HG02870 (cell line): ENCODE results near the gene DLGAP4.
"Not testable (repeated sequence)": the region's sequence is repeated elsewhere in the genome, so short reads cannot be mapped to it uniquely, and the experiment has no call there.

Source experiments
- ATAC-seq: cut with Tn5 transposase; IDR thresholded peaks from one replicate; pipeline ENCODE4 v1.9.1; 2021; ENCODE audit warnings: mild to moderate bottlenecking, moderate library complexity; ENCODE audit not compliant: unreplicated experiment

Gene DLGAP4

DNA sequence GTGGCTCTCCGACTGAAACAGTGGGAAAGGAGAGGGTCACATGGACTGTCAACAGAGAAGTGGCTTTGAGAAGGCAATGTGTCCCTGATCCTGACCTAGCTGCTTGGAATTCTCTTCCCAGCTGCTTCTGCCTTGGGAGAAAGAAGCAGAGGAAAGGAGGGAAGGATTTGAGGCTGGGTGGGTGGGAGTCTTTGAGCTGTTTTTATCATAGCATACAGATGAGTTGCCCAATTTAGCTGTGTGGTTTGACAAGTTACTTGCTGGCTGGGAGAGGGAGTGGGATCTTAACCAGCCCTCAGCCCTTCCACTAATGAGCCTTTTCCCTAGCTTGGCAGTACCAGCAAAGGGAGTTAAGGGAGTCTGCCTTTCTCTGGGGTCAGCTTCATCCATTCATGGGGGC, 184.1 kb downstream of the DLGAP4 start:
- ATAC-seq: no peak

DNA sequence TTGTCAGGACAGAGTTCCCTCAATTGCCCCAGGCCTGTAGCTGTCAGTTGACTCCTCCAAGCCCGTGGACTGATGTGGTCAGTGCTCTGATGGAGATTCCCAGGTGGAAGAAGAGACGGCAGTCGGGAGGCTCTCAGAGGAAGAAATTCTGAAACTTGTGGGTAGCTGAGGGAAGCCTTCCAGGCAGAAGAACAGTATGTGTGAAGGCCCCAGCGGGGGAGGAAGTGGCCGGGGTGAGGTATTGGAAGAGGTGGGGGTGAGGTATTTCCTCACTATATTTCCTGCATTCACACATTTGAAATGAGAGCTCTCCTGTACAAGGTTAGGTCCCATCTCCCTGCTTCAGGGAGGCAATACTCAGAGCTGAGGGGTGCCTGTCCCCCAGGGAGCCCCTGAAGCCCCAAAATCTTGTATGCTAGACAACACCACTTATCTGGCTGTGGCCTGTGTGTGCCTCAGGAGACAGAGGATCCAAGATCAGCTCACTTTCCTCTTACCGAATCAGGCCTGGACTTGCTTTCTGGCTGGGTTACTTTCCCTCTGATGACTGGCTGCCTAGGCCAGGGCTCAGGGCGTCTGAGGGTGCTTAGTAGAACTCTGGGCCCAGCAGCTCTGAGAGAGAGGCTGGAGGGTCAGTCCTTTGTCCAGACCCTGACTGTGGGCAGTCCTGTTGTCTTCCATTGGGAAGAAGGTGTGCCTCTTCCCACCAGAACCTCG, 185.9 kb downstream of the DLGAP4 start:
- ATAC-seq: no peak

DNA sequence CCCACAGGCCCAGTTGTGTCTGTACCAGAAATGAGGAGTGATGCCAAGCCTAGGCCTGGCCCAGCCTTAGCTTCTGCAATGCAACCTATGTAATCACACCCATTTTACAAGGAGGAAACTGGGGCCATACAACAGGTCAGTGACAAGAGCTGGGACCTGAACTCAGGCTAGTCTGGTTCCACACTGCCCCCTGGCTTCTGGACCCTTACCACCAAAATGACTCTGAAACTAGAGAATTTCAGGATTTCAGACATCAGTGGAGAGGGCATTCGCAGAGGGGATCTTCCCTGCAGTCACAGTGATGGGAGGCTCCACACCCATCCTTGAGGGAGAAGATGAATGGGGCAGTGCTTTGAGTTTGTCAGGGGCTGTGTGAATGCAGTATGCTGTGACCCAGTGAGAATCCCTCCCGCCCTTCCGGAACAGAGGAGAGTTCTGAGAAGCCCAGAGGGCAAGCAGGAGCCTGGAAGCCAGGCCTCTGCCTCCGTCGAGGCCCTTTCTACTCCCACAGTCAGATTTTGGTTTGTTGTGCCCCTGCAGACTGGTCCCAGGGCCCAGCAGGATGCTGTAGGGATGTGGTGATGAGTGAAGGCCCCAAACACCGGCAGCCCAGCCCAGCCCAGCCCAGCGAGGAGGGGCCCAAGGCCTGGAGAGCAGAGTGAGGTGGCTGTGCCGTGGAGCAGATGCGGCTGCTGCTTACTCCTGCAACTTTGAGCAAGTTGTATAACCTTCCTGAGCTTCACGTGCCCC, 187.1 kb downstream of the DLGAP4 start:
- ATAC-seq: no peak

DNA sequence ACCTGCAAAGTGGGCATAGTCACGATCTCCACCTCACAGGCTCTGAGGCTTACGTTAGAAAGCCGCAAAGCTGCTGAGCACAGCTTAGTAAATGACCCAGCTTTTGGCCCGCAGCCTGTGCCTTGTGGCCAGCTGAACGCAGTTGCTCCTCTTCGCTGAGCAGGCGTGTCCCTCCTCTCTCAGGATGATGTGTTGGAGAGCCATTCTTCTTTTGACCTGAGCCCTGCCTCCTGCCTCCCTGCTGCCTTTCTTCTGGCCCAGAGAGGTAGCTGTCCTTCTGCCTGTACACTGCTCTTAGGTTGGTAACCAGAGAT, 187.6 kb downstream of the DLGAP4 start:
- no peak for ATAC-seq

DNA sequence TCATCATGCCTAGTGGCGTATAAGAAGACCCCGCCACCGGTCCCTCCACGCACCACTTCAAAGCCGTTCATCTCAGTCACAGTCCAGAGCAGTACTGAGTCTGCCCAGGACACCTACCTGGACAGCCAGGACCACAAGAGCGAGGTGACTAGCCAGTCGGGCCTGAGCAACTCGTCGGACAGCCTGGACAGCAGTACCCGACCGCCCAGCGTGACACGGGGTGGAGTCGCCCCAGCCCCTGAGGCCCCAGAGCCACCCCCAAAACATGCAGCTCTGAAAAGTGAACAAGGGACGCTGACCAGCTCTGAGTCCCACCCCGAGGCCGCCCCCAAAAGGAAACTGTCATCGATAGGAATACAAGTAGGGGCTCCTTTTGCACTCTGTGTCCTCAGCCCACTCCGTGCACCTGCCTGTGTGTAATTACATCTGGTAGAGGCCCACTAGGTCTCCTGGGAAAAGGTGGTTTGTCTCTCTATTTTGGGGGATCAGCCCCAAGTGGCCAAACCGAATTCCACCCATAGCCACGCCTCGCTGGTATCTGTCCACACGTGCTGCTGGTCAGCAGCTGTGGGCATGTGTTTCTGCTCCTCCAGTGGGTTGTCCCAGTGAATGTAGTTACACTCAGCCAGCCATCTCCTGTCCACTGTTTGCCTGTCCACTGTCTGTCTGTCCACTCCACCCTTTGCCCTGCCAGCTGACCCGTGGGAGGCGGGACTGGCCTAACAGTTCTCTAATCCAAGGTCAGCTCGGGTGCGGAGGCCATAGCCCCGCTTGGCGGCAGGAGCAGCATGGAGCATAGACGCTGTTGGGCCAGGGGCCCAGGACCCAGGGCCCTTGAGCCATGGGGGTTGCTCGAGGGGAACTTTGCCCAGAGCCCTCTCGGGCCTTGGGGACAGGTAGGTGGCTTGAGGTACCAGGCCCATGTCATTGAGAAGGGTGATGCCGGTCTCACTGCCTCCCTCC, 190.8 kb downstream of the DLGAP4 start:
- ATAC-seq: no peak

DNA sequence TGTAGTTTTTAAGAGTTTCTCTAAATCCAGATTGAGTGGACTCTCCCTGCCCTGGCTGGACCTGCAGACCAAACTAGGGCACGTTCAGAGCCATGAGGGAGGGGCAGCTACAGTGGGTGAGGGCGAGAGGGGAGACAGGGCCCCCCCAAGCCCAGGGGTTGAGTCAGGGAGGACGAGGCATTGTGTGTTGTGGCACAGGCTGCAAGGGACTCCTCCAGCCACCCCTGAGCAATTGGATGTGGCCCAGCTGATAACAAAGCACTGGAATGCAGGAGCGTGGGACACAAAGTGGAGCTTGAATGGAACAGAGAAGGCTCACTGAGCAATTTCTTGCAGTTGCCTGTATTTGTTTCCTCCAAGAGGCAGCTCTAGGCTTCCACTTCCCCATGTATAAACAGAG, 191.7 kb downstream of the DLGAP4 start:
- no peak for ATAC-seq

DNA sequence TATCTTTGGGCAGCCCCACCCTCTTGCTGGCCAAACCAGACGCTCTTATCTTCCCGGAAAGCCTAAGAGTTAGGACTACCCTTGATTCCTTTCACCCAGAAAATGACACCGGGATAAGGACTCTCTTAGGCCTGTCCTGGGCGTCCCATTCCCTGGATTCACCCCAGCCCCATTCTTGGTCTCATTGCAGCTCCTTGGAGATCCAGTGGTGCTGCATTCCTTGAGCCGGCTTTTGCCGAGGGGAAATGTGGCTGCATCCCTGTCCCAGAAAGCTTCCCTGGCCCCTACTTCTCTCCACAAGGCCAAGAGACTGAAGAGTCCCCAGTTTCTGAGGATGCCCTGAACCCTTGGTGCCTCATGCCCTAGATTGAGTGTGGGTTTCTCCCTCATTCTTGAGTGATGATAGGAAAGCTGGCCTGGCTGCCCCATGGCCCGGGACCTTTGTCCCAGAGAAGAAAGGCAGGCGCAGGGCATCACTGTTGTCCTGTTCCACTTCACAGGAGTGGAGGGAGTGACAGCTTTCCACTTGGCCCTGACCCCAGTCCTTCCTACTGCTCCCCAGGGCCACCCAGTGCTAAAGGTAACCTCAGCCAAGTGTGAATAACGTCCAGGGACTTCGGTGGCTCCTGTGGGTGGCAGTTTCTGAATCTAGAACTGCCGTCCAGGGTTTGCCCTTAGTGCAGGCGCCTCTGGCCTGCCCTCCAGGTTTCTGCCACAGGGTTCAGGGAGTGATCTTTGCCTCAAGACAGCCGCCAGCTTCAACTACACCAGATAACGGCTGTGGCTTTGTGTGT, 192.4 kb downstream of the DLGAP4 start:
- ATAC-seq: no peak

DNA sequence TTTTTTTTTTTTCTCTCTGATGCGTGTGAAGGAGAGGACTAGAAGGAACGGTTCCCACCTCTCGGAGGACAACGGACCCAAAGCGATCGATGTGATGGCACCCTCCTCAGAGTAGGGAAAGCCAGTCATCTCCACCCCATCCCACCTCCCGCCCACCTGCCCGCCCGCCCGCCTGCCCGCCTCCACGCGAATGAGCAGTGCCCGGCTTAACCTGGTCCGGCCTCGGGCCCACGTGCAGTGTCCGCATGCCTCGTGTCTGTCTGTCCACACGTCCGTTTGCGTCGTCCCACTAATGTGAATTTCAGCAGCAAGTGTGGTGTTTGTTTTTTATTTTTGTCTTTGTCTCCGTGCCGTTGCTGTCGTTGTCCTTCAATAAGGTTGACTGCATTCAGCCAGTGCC, 193.1 kb downstream of the DLGAP4 start:
- no peak for ATAC-seq

DNA sequence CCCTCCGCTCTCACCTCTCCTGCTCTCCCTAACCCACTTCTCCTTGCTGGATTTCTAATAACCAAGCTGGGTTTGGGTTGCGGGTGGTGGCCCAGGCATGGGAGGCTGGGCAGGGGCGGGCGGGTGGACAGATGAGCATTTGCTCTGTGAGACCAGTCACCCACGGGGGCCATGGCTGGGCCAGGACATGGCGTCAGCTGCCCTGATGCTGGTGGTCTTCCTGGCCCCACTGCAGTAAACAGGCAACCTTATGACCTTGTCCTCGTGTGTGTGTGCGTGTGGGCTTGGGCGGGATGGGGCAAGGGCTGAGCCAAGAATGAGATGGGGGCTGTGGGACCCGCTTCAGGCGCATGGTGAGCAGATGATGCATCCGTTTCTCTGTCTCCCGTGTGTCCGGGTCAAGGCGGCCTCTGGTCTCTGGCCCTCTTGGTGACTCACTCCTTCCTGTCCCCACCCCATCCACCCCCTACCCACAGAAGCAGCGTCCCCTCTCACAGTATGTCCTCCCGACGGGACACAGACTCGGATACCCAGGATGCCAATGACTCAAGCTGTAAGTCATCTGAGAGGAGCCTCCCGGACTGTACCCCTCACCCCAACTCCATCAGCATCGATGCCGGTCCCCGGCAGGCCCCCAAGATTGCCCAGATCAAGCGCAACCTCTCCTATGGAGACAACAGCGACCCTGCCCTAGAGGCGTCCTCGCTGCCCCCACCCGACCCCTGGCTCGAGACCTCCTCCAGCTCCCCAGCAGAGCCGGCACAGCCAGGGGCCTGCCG, 193.8 kb downstream of the DLGAP4 start:
- no peak for ATAC-seq

DNA sequence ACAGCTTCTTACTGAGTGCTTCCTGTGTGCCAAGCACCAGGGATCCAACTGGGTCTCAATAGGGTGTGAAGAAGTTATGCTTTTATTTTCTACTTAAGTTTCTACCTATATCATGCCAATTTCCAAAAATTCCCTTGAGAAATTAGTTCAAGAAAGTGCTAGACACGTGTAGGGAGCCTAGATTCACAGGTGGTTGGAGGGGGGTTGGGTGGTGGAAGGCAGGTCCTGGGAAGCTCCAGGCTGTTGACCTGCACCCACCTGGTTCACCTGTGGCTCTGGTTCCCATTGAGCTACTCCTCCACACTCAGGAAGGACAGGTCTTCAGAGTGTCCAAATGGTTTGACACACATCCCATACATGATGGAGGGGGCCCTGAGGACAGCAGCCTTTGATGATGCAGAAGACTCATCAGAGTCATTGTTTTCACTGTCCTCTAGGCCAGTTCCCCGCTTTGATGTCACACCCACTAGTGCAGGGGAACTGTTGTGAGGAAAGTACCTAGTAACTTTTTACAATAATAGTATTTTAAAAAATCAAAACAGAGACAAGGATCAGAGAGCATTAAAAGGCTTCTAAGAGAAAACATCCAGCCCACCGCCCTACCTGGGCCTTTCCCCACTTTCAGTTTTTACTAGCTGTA, 195.3 kb downstream of the DLGAP4 start:
- ATAC-seq: no peak

DNA sequence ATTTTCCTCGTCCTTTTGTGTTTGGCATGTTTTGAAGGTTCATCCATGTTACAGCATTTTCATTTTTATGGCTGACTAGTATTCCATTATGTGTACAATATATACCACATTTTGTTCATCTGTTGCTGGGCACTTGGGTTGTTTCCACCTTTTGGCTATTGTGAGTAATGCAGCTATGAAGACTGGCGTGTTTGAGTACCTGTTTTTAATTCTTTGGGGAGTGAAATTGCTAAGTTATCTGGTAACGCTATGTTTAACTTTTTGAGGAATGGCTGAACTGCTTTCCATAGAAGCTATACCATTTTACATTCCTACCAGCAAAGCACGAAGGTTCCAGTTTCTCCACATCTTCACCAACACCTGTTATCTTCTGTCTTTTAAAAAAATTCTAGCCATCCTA, 198.2 kb downstream of the DLGAP4 start:
- no peak for ATAC-seq

DNA sequence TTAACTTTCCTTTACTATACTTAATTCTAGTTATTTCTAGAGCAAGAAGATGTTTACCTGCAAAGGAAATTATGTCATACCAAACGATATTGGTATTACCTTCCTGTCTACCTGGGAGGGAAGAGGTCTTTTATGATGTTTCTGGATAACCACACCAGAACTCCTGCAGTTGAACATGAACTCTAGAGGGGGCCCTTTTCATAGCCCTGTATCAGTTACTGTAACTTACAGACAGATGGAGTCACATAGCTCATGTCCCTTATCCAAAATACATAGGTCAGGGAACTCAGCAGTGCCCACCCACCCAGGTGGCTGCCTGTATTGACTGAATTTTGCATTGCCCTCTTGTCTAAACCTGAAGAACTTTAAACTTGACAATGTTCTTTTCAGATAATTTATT, 200.1 kb downstream of the DLGAP4 start:
- no peak for ATAC-seq

DNA sequence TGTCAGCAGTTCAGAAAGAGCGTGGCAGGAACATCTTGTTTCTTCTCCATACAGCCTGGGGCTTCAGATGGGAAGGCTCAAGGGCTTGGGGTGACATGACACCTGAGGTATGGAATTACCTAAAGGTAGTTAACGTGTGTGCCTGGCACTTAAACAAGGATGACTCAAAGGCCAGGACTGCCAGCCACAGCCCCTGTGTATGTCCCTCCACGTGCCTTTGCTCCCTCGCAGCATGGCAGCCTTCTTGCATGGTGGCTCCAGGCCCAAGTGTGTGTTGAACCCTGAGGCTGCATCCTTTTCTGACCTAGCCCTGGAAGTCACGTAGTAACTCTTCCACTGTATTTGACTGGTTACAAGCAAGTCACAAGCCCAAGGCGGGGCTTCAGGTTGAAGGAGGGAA, 201.6 kb downstream of the DLGAP4 start:
- no peak for ATAC-seq

DNA sequence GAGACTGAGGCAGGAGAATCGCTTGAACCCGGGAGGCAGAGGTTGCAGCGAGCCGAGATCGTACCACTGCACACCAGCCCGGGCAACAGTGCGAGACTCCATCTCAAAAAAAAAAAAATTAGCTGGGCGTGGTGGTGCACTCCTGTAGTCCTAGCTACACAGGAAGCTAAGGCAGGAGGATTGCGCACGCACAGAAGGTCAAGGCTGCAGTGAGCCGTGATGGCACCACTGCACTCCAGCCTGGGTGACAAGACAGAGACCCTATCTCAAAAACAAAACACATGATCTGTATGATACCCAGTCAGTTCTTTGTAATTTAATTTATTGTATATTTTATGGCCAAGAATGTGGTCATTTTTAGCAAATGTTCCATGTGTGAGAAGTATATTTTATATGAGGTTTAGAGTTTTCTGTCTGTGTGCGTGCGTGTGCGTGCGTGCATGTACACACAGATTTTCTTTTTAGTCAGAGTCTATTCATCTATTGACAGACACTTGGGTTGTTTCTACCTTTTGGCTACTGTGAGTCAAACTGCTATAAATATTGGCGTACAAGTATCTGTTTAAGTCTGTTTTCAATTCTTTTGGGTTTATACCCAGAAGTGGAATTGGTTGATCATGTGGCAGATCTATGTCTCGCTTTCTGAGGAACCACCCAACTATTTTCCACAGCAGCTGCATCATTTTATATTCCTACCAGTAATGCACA, 213.0 kb downstream of the DLGAP4 start:
- ATAC-seq: no peak

DNA sequence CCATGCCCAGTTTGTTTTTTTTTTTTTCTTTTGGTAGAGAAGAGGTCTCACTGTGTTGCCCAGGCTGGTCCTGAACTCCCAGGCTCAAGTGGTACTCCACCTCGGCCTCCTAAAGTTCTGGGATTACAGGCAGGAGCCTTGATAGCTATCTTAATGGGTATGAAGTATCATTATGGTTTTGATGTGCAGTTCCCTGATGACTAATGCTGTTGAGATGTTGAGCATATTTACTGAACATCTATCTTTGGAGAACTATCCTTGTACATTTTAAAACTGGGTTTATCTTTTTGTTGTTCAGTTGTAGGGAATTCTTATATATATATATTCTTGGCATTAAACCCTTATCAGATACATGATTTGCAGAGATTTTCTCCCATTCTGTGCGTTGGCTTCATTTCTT, 213.8 kb downstream of the DLGAP4 start:
- ATAC-seq: no peak

DNA sequence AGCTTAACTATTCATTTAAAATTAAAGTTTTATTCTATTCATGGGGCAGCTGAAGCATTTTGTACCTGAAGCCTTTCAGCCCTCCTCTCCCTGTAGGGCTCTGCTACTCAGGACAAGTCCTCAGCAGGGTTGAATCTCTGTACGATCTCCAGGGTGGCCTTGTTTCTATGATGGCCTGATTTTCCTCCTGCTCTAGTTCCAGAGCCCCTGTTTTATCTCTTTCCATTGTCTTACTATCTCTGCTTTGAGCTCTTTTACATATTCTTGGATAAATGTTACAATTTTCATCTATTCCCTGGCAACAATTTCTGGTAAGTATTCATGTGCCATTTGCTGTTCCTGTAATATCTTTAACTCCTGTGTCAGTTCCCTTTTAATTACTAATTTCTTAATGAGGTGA, 215.4 kb downstream of the DLGAP4 start:
- ATAC-seq: no peak

DNA sequence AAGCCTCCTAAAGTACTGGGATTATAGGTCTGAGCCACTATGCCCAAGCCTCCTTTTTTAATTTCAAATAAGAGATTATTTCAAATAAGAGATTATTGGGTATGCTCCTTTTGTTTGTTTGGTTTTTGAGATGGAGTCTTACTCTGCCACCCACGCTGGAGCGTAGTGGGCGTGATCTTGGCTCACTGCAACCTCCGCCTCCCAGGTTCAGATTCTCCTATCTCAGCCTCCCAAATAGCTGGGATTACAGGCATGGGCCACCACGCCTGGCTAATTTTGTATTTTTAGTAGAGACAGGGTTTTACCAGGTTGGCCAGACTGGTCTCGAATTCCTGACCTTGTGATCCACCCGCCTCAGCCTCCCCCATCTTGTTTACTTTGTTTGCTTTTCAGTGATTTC, 216.3 kb downstream of the DLGAP4 start:
- ATAC-seq: not testable (repeated sequence)

DNA sequence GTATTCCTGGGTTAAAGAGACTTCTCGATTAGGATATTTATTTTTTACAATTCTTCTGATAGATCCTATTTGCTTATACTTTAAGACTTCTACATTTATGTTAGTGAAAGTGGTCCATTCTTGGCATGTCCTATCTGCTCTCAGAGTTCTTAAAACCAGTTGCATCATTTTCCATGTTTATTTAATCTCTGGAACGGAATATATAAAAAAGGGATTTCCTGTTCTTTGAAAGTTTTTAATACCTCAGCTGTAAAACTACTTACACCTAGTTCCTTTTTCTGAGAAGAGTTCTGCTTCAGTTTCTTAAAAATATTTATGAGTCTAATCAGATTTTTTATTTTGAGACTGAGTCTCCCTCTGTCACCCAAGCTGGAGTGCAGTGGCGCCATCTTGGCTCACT, 217.2 kb downstream of the DLGAP4 start:
- no peak for ATAC-seq
